Measurements from ENCODE around the gene CCNL2.
"Not testable (repeated sequence)": the region's sequence is repeated elsewhere in the genome, so short reads cannot be mapped to it uniquely, and the experiment has no call there.

Gene CCNL2

GRCh38 chr1:1399872-1400575 is 889 bp upstream of the CCNL2 start:
- no peak for FAIRE-seq

DNA sequence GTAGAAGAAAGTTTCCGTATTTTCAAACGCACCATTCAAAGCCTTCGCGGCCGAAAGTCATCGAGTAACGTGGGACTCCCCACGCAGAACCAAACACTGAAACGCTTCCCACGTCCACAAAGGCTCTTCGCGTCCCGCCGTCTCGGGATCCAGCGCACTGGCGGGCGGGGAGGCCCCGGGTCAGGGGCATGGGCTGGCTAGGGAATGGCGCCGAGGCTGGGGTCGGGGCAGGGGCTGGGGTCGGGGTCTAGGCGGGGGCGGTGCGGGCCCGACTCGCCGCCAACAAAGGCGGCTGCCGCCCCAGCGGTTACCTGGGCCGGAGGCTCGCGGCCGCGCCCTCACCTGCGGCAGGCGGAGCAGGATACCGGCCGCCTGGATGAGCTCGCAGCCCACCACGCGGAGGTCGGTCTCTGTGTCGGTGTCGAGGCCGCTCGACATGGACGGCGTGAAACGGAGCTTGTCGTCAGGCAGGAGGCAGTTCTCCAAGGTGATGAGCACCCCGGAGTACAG is 403 bp downstream of the CCNL2 start:
- FAIRE-seq = no peak

- no peak for FAIRE-seq
Measured at GRCh38 chr1:1397839-1398523, 1.2 kb downstream of the CCNL2 start.

DNA sequence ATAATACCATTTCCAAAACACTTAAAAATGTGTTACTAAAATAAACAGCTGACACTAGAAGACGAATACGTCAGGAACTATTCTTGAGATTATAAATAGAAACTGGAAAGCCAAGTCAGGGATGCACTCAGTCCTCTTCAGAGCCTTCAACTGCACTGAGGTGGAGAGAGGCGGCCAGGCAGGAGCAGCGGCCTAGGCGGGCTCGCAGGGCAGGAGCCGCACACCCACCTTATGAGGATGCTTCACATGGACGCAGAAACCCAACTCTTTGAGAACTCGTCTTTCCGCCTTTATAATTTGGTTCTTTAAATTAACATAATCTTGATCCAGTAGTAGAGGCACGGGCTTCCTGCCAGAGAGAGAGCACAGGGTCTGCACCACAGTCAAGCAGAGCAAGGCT is 4.0 kb downstream of the CCNL2 start:
- no peak for FAIRE-seq

- no peak for FAIRE-seq
Measured at GRCh38 chr1:1394116-1394515, 5.0 kb downstream of the CCNL2 start.

DNA sequence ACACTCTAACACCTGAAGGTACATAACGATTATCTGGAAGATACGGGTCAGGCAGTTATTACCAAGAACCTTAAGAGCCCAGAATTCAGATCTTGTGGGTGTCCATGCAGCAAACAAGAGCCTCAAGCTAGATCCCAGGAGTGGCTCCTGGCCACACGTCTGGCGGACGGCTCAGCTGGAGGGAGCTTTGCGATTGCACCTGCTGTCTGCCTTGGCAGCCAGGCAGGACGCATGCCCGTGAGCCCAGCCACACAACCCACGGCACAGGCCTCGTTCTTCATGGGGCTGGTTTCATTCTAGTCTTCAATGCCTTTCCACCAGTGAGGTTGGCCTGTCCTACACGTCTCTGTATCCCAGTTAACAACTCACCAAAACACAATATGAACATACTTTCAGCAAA is 5.7 kb downstream of the CCNL2 start:
- FAIRE-seq = no peak

DNA sequence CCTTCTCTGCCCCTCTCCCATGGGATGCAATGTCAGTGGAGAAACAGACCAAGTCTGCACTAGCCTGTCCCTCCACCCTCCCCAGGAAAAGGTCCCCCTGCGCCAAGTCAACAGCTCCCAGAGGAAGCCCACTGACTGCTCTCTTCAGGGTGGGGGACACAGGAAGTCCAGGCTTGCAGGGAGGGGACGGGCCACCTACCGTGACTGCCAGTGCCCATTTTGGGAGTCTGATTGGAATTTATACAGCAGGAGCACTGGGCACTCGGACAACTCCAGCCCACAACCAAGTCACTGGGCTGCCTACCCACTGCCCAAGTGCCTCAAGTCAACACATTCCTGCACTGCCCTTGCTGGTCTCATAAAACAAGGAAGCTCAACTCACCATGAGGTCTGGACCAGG is 6.1 kb downstream of the CCNL2 start:
- FAIRE-seq = no peak

DNA sequence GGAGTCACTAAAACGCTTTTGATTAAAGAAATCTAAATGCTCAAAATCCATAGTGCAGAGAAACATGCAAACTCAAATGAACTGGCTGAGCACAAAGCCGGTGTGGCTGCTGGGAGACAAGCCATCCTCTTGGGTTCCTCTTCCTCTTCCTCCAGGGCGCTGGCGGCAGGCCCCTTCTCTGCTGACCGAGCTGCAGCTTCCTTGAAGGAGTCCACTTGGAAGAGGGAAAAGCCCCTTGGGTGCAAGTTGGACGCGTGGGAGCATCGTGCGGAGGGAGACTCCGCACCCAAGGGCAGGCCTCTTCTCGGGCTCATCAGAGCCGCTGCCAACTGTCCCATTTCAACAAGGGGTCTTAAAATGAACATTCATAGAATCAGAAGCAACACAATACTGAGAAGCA is 7.9 kb downstream of the CCNL2 start:
- FAIRE-seq = no peak

- no peak for FAIRE-seq
Measured at GRCh38 chr1:1390675-1391074, 8.5 kb downstream of the CCNL2 start.

GRCh38 chr1:1388078-1388472 is 11.1 kb downstream of the CCNL2 start:
- no peak for FAIRE-seq

DNA sequence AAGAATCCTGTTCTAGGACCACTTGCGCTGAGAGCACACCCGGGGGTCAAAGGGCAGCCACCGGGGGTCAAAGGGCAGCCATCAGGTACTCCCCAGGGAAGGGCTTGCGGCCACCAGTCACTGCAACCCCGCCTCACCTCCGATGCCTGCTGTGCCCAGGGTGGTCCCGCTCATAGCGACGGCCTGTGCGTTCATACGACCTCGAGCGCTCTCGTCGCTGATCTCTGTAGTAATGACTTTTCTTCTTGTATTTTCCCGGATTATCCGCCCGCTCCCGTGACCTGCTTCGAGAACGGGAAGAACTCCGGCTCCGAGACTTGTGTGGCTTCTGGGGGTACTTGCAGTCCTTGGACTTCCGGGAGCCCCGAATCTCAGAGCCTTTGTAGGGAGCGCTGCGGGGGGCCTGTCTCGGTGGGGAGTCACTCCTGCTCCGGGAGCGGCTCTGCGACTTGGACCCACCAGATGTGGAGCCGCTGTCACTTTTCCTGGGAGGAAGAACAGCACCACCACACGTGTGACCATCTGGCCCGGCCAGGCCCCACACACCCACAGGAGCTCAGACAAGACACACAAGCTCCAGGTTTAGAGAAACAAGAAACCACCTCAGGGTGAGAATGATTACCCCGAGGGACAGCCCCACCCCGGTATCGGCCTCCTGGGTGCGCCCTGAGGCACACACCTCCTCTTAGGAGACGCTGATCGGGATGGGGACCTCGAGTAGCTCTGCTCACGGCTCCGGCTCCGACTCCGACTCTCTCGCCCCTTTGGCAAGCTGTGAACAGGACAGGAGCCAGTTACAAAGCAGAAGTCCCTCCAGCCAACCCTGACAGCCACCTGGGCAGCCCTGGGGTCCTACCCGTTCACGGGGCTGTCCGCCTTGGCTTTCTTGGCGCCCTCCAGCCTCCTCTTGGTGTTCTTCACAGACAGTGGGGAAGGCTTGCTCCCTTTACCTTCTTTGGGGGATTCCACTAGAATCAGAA is 11.7 kb downstream of the CCNL2 start:
- FAIRE-seq = no peak

- FAIRE-seq = no peak
Measured at GRCh38 chr1:1385931-1386330, 13.2 kb downstream of the CCNL2 start.

- FAIRE-seq = not testable (repeated sequence)
Measured at GRCh38 chr1:1385339-1385738, 13.8 kb downstream of the CCNL2 start.

DNA sequence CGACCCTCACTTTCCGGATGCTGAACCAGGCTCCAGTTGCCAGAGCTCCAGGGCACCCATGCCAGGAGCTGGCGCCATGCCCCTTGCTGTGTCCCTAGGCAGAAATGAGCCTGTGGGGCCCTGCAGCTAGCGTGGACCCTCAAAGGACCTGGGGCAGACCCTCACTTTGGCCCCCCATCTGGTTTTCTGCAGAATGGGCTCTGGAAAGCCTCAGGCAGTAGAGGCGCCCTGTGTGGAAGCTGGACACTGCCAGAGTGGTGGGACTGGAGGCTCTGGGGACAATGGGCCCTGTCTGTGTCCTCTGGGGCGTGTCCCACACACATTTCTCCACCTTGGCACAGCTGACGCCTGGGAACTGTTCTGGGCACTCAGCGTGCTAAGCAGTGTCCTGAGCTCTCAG is 17.8 kb downstream of the CCNL2 start:
- FAIRE-seq = no peak

DNA sequence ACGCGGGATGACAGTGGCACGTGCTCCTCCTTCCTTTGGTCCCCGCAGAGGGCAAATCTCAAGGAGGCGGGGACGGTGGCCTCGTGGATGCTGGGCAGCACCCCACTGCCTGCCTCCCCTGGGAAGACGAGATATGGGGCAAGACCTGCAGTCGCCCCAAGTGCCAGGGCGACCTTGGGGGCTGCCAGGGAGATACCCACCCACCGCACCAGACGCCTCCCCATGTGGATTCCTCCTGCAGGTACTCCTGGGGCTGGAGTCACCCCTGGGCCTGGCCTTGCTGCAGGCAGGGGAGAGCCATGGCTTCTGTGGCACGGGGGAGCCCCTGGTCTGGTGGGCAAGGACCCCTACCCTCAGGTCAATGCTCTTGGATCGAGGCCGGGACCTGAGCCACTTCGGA is 18.3 kb downstream of the CCNL2 start:
- FAIRE-seq = no peak

DNA sequence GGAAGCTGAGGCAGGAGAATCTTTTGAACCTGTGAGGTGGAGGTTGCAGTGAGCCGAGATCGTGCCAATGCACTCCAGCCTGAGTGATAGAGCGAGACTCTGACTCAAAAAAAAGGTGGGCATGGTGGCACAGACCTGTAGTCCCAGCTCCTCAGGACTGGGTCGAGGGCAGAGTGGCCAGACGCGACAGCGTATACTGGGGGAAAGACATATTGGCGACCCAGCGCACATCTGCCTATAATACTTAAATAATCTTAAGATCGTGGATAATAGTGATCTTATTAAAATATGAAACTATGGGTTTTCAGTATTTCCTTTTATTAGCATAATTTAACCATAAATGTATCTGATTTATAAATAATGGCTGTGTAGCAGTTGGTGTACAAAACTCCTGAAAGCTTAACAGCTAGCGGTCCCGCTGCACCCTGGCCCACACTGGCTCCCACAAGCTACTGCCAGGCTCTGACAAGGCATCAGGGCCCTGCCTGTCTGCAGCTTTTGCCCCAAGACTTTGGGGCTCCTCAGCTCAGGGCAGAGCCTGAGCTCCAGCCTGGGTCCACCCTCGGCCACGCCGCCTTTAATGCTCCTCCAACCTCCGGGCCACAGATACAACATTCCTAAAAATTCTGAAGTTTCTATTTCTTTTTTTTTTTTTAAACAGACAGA is 21.5 kb downstream of the CCNL2 start:
- no peak for FAIRE-seq

DNA sequence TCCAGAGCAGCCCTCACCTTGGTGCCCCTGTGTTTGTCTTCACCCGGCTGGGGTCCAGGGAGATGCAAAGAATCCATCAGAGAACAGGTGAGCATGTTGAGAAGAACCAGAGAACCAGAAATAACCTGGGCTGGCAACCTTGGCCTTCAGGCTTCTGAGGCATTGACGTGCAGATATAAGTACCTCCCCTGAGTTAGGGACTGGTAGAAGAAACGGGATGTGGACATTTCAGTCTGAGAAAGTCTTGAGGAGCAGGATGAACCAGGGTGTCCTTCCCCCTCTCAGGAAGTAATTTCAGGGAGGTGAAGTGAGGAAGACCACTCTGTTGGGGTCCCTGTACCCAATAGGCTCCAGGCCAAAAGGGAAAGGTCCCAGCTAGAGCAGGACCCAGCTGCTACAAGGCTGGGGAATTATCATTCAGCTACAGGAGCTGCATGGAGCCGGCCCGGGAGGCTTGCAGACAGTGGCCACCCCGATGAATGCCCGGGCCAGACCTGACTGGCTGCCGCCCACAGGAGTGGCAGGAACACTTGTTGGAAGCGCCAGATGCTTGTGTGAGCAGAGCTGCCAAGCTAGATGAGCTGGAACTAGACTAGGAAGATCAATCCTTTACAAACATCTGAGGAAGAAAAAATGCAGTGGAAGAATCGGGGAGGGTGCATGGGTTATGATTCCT is 22.4 kb downstream of the CCNL2 start:
- FAIRE-seq = no peak

GRCh38 chr1:1374929-1375662 is 24.0 kb downstream of the CCNL2 start, which contains the start of gene AURKAIP1:
TSS of gene AURKAIP1 (minus strand) at chr1:1375207. CDS start at chr1:1374756, 451 bp downstream.
- FAIRE-seq = peak; percentile 81

- no peak for FAIRE-seq
Measured at GRCh38 chr1:1374589-1374928, 24.6 kb downstream of the CCNL2 start.

DNA sequence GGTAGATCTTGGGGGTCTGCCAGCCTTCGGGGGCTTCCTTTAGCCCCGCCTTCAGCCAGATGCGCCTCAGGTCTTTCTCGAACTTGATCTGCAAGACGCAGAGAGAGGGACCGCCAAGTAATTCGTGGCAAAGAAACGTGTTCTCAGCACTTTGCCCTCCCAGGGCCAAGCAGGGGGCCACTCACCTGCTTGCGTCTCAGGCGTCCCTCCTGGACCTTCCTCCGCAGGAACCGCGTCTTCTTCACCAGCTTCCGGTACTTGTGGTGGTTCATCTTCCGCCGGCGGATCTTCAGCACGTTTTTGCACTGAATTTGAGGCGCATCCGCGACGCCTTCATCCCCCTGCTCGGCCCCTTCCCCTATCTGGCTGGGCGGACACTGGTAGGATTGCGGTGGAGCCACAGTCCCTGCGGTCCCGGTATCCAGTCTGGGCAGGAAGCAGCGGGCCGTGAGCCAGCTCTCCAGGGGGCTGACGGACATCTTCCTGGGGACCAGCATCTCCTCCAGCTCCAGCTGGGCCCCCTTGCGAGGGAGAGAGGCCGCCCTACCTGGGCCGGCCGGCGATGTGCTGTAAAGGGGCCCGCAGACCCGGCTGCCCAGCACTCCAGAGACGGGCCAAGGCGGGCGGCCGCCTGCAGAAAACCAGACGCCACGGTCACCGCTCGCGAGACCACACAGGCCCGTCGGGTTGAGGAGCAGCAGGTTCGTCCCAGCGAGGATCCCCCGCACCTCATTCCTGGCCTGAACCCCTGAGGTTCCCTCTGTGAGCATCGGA is 25.1 kb downstream of the CCNL2 start:
- FAIRE-seq = no peak

Data from colon (tissue), 2 donors.